Measurements from ENCODE around the gene STH. TPM values are rescaled to one million over a fixed set of nuclear protein-coding genes. Genes with fewer than 3 reads are reported as not detected.
A peak's percentile ranks its signal among the peaks of the same experiment; 100 is the strongest.

STH gene
- total RNA-seq, 1 experiment from 2014 or later = not detected

- DNase-seq (ENCODE audit: low read depth) = no peak
These were observed 28.3 kb downstream of the STH start for GRCh38 chr17:46027048-46027975.

- no peak for DNase-seq (ENCODE audit: low read depth)
These were observed 28.9 kb downstream of the STH start for GRCh38 chr17:46027976-46028325.

- no peak for DNase-seq (ENCODE audit: low read depth)
These were observed 29.3 kb downstream of the STH start for GRCh38 chr17:46028374-46028773.

- DNase-seq (ENCODE audit: low read depth) = no peak
These were observed 30.0 kb downstream of the STH start for GRCh38 chr17:46028981-46029565.

GRCh38 chr17:46029627-46030026, 30.6 kb downstream of the STH start:
- no peak for DNase-seq (ENCODE audit: low read depth)

- no peak for DNase-seq (ENCODE audit: low read depth)
These were observed 31.7 kb downstream of the STH start for GRCh38 chr17:46030752-46031151.

- DNase-seq (ENCODE audit: low read depth) = no peak
These were observed 32.4 kb downstream of the STH start for GRCh38 chr17:46031440-46031839.

- DNase-seq (ENCODE audit: low read depth) = no peak
These were observed 32.9 kb downstream of the STH start for GRCh38 chr17:46031920-46032319.

GRCh38 chr17:46032909-46033308, 33.9 kb downstream of the STH start:
- no peak for DNase-seq (ENCODE audit: low read depth)

GRCh38 chr17:46033392-46033791, 34.3 kb downstream of the STH start:
- no peak for DNase-seq (ENCODE audit: low read depth)

GRCh38 chr17:46035112-46035818, 36.2 kb downstream of the STH start:
- peak; percentile 55 for DNase-seq (ENCODE audit: low read depth)

GRCh38 chr17:46036491-46036890, 37.4 kb downstream of the STH start:
- no peak for DNase-seq (ENCODE audit: low read depth)

- no peak for DNase-seq (ENCODE audit: low read depth)
These were observed 38.7 kb downstream of the STH start for GRCh38 chr17:46037722-46038255.

GRCh38 chr17:46038414-46038813, 39.4 kb downstream of the STH start:
- DNase-seq (ENCODE audit: low read depth) = no peak

- no peak for DNase-seq (ENCODE audit: low read depth)
These were observed 39.9 kb downstream of the STH start for GRCh38 chr17:46038937-46039336.

- DNase-seq (ENCODE audit: low read depth) = no peak
These were observed 40.6 kb downstream of the STH start for GRCh38 chr17:46039592-46040186.

GRCh38 chr17:46042246-46042645, 43.2 kb downstream of the STH start:
- DNase-seq (ENCODE audit: low read depth) = no peak

GRCh38 chr17:46042925-46043324, 43.9 kb downstream of the STH start:
- DNase-seq (ENCODE audit: low read depth) = no peak

- no peak for DNase-seq (ENCODE audit: low read depth)
These were observed 44.6 kb downstream of the STH start for GRCh38 chr17:46043606-46044005.

- peak; percentile 78 for DNase-seq (ENCODE audit: low read depth)
These were observed 45.4 kb downstream of the STH start for GRCh38 chr17:46044286-46044928.

GRCh38 chr17:46044989-46045388, 45.9 kb downstream of the STH start:
- no peak for DNase-seq (ENCODE audit: low read depth)

GRCh38 chr17:46045639-46046038, 46.6 kb downstream of the STH start:
- DNase-seq (ENCODE audit: low read depth) = no peak
